K562 (cell line): ENCODE measurements around the gene NPAS3.

Experiments used
- ATF2 ChIP-seq: sonication (generic); formaldehyde crosslinking; IDR thresholded peaks from 2 replicates; pipeline ENCODE4 v1.8.1; 2022; ENCODE audit warnings: missing genetic modification reagents
- CTCF ChIP-seq, 3 experiments: IDR thresholded peaks in 2 of 3; conservative IDR thresholded peaks in 1 of 3; 2 replicates each; pipeline ENCODE4 v1.5.1; 2011 to 2012; ENCODE audit warnings: low read length in 3 of 3, mild to moderate bottlenecking in 3 of 3, control low read depth in 2 of 3, improper control_type of control experiment in 1 of 3, inconsistent platforms in 1 of 3, low read depth in 1 of 3, mixed read lengths in 1 of 3, moderate library complexity in 1 of 3; ENCODE audit not compliant: insufficient read depth in 2 of 3
- E2F1 ChIP-seq: sonication (generic); formaldehyde crosslinking; IDR thresholded peaks from 2 replicates; pipeline ENCODE4 v1.8.1; 2023; ENCODE audit warnings: mild to moderate bottlenecking, missing genetic modification reagents, moderate library complexity
- GATA2 ChIP-seq: sonication (generic); formaldehyde crosslinking; IDR thresholded peaks from 2 replicates; pipeline ENCODE4 v1.4.0; 2020; ENCODE audit warnings: mild to moderate bottlenecking, missing genetic modification reagents
- PATZ1 ChIP-seq: fragments of 250-450 bp; sonication (Bioruptor Pico); IDR thresholded peaks from 2 replicates; pipeline ENCODE4 v1.5.0; 2020; ENCODE audit warnings: mild to moderate bottlenecking, borderline replicate concordance
- TEAD2 ChIP-seq: fragments of 450-650 bp; IDR thresholded peaks from 2 replicates; pipeline ENCODE4 v1.6.1; 2016; ENCODE audit warnings: missing genetic modification characterization, control low read depth, missing compliant biosample characterization
- USF2 ChIP-seq: sonication (generic); formaldehyde crosslinking; IDR thresholded peaks from 2 replicates; pipeline ENCODE4 v1.5.0; 2020; ENCODE audit warnings: missing genetic modification reagents
- ZNF121 ChIP-seq: sonication (generic); formaldehyde crosslinking; conservative IDR thresholded peaks from 2 replicates; pipeline ENCODE4 v1.8.0; 2022; ENCODE audit warnings: missing genetic modification reagents
- ZNF224 ChIP-seq: sonication (generic); formaldehyde crosslinking; IDR thresholded peaks from 2 replicates; pipeline ENCODE4 v1.8.0; 2022; ENCODE audit warnings: mild to moderate bottlenecking, missing genetic modification reagents
- ZNF311 ChIP-seq: fragments of 250-450 bp; sonication (Bioruptor Pico); IDR thresholded peaks from 2 replicates; pipeline ENCODE4 v1.4.0; 2020; ENCODE audit warnings: mild to moderate bottlenecking, moderate library complexity

- no peak for TF ChIP-seq ATF2 (CRISPR knock-in tag)
- TF ChIP-seq TEAD2 = no peak
- no peak for TF ChIP-seq GATA2 (CRISPR knock-in tag)
- no peak for TF ChIP-seq CTCF (IDR thresholded peaks at IDR 0.05 in 2 of 3, conservative IDR thresholded peaks at IDR 0.05 in 1 of 3; ENCODE audit: insufficient read depth in 2 of 3, low read depth in 1 of 3, low read length in 3 of 3)
- TF ChIP-seq ZNF224 (CRISPR knock-in tag) = no peak
- no peak for TF ChIP-seq USF2 (CRISPR knock-in tag)
- no peak for TF ChIP-seq E2F1 (CRISPR knock-in tag)
- TF ChIP-seq ZNF311 = no peak
- no peak for TF ChIP-seq ZNF121 (CRISPR knock-in tag)
- no peak for TF ChIP-seq PATZ1 (CRISPR knock-in tag)
Observed at GRCh38 chr14:33504246-33505099, 565.8 kb downstream of the NPAS3 start.
